ENCODE results near the gene TRIP11.
A peak's percentile ranks its signal among the peaks of the same experiment; 100 is the strongest.

Gene TRIP11

GRCh38 chr14:91996948-91997371 lies 42.9 kb downstream of the TRIP11 start:
- DNase-seq (ENCODE audit: low read depth): peak; percentile 45
- H3K4me3 ChIP-seq (ENCODE audit: low read depth, low read length): no peak overlapping the region
- TF ChIP-seq, protein P1, sequence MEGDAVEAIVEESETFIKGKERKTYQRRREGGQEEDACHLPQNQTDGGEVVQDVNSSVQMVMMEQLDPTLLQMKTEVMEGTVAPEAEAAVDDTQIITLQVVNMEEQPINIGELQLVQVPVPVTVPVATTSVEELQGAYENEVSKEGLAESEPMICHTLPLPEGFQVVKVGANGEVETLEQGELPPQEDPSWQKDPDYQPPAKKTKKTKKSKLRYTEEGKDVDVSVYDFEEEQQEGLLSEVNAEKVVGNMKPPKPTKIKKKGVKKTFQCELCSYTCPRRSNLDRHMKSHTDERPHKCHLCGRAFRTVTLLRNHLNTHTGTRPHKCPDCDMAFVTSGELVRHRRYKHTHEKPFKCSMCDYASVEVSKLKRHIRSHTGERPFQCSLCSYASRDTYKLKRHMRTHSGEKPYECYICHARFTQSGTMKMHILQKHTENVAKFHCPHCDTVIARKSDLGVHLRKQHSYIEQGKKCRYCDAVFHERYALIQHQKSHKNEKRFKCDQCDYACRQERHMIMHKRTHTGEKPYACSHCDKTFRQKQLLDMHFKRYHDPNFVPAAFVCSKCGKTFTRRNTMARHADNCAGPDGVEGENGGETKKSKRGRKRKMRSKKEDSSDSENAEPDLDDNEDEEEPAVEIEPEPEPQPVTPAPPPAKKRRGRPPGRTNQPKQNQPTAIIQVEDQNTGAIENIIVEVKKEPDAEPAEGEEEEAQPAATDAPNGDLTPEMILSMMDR (IDR thresholded peaks at IDR 0.05; ENCODE audit: insufficient read depth, low read depth, low read length, missing control alignments): peak; percentile 43

- DNase-seq (ENCODE audit: low read depth): no peak
- no peak overlapping the region for H3K4me3 ChIP-seq (ENCODE audit: low read depth, low read length)
- TF ChIP-seq, protein P1 (IDR thresholded peaks at IDR 0.05; ENCODE audit: insufficient read depth, low read depth, low read length, missing control alignments): no peak
These were observed 52.7 kb downstream of the TRIP11 start for GRCh38 chr14:91987192-91987591.

- no peak for DNase-seq (ENCODE audit: low read depth)
- H3K4me3 ChIP-seq (ENCODE audit: low read depth, low read length): no peak overlapping the region
- TF ChIP-seq, protein P1 (IDR thresholded peaks at IDR 0.05; ENCODE audit: insufficient read depth, low read depth, low read length, missing control alignments): no peak
These were observed 54.2 kb downstream of the TRIP11 start for GRCh38 chr14:91985521-91986255.

GRCh38 chr14:91985008-91985407 lies 54.9 kb downstream of the TRIP11 start:
- TF ChIP-seq, protein P1 (IDR thresholded peaks at IDR 0.05; ENCODE audit: insufficient read depth, low read depth, low read length, missing control alignments): no peak
- no peak overlapping the region for H3K4me3 ChIP-seq (ENCODE audit: low read depth, low read length)
- no peak for DNase-seq (ENCODE audit: low read depth)

DNA sequence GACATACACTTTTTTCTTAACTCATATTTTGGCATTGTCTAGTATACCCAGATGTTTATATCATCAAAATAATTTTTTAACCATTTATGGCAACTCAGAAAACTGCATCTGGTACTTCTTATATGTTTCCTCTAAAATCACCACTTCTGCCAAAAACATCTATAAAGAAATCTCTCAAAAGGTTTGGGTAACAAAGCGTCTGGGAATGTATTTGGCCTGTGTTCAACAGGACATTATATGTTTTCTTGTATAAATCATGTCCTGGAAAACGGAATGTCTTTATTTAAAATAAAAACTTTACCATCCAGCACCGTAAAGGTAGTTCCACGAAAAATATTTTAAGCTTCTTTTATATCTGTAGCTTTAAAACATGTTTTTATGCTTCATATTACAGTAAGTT lies 56.3 kb downstream of the TRIP11 start:
- TF ChIP-seq, protein P1 (IDR thresholded peaks at IDR 0.05; ENCODE audit: insufficient read depth, low read depth, low read length, missing control alignments): no peak
- H3K4me3 ChIP-seq (ENCODE audit: low read depth, low read length): no peak overlapping the region
- DNase-seq (ENCODE audit: low read depth): no peak

DNA sequence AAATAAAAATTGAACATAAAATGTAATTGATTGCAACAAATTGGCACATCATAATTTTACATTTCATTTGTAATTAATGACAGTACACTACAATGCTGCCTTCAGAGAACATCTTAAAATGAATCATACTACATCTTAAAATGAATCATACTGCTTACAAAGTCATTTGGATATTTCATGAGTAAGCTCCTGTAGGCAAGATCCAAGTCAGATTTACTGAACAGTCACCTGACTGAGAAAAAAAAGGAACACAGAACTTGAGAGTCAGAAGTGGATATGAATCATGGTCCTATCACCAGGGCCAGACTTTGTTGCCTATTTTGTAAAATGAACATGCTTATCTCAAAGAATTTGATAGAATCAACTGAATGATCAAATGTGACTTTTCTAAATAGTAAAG lies 59.7 kb downstream of the TRIP11 start:
- TF ChIP-seq, protein P1 (IDR thresholded peaks at IDR 0.05; ENCODE audit: insufficient read depth, low read depth, low read length, missing control alignments): no peak
- peak; percentile 52 for DNase-seq (ENCODE audit: low read depth)
- no peak overlapping the region for H3K4me3 ChIP-seq (ENCODE audit: low read depth, low read length)

DNA sequence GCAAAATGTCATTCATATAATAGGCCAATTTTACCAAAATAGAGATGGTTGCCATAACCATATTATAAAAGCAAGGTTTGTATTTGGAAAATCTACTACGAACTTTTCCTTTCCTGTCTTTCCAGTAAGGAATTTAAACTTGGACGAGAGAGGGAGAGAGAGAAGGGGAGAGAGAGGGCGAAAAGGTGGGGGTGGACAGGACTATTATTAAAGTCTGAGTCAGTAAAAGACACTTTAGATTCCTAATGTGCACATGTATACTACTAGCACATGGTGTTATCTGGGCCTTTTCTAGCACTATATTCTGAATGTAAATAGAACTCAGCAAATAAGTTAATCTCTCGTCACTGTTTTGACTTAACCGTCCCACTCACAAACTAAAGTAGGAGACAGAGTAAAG lies 62.0 kb downstream of the TRIP11 start:
- no peak overlapping the region for H3K4me3 ChIP-seq (ENCODE audit: low read depth, low read length)
- DNase-seq (ENCODE audit: low read depth): no peak
- TF ChIP-seq, protein P1 (IDR thresholded peaks at IDR 0.05; ENCODE audit: insufficient read depth, low read depth, low read length, missing control alignments): no peak

Measured in GM12865 (cell line).